Heart left ventricle (tissue), 16 donors: ENCODE results near the gene CAP1. TPM values are rescaled to one million over a fixed set of nuclear protein-coding genes. Genes with fewer than 3 reads are reported as not detected.
A peak's percentile ranks its signal among the peaks of the same experiment; 100 is the strongest.

Experiments used
- ATAC-seq, 4 donors: fragments of 200-7000 bp; cut with Tn5 transposase; one replicate each; pipeline ENCODE4 v1.9.1; 2020 to 2022; ENCODE audit warnings: moderate library complexity in 4 of 4, mild to moderate bottlenecking in 3 of 4, moderate number of reproducible peaks in 1 of 4
- DNase-seq, 5 donors: peaks; one replicate each; pipeline ENCODE4 v3.0.0-alpha.2; 2020
- H3K27ac ChIP-seq, 12 donors: fragments of 200-600 bp; sonication (generic) in 4 of 12; one replicate each; pipeline versions ENCODE4 v1.5.0 to v1.8.0; 2016 to 2022; ENCODE audit warnings: mild to moderate bottlenecking in 2 of 12
- H3K27me3 ChIP-seq, 9 donors: fragments of 200-600 bp; sonication (generic) in 2 of 9; one replicate each; pipeline versions ENCODE4 v1.5.1 to v1.8.0; 2016 to 2022; ENCODE audit warnings: mild to moderate bottlenecking in 3 of 9
- H3K36me3 ChIP-seq, 9 donors: fragments of 200-600 bp; sonication (generic) in 2 of 9; one replicate each; pipeline versions ENCODE4 v1.5.0 to v1.8.0; 2018 to 2022; ENCODE audit warnings: mild to moderate bottlenecking in 2 of 9
- H3K4me1 ChIP-seq, 12 donors: fragments of 200-600 bp; sonication (generic) in 4 of 12; one replicate each; pipeline versions ENCODE4 v1.5.0 to v1.8.0; 2016 to 2022; ENCODE audit warnings: mild to moderate bottlenecking in 3 of 12
- H3K4me3 ChIP-seq, 12 donors: fragments of 200-600 bp; sonication (generic) in 4 of 12; one replicate each; pipeline versions ENCODE4 v1.5.0 to v1.8.0; 2017 to 2022; ENCODE audit warnings: mild to moderate bottlenecking in 9 of 12, moderate library complexity in 4 of 12
- H3K9me3 ChIP-seq, 12 donors: fragments of 200-600 bp; sonication (generic) in 4 of 12; one replicate each; pipeline versions ENCODE4 v1.5.0 to v1.8.0; 2016 to 2022; ENCODE audit warnings: mild to moderate bottlenecking in 1 of 12
- POLR2A ChIP-seq, 2 donors: fragments of 450-650 bp; IDR thresholded peaks; one replicate each; pipeline ENCODE4 v1.6.1; 2017; ENCODE audit warnings: antibody characterized with exemption in 2 of 2, mild to moderate bottlenecking in 2 of 2, moderate library complexity in 2 of 2
- whole genome bisulfite sequencing, 4 donors: extraction: QIAGEN DNeasy Blood & Tissue Kit in 2 of 4; methylation state at CpG; one replicate each; pipeline versions ENCODE4 v1.1.5 to v1.1.7; 2013 to 2018; 5-methylcytosine and 5-hydroxymethylcytosine counted together
- intact Hi-C, 10 donors: fragments of 100-400 bp; cut with DNase I; formaldehyde crosslinking; loops; one replicate each; pipeline versions ENCODE4 v1.11.1 to v1.14.2; 2022
- polyA plus RNA-seq, 2 donors: library from polyadenylated mRNA; stranded (reverse); fragments of 200-250 nt; gene quantifications; one replicate each; pipeline ENCODE4 v1.2.3, GENCODE V29; 2013
- total RNA-seq, 9 donors: library from RNA; depleted of rRNA in 2 of 9; stranded (reverse); fragments of >200 nt in 2 of 9; fragmentation: NEBNext Ultra II Directional in 3 of 9; extraction: Animal tissue kit (Norgen Biotek cat#: 25700) in 3 of 9; gene quantifications; one replicate each; pipeline versions ENCODE4 v1.1.0 to v1.2.4, GENCODE V29; 2016 to 2023
- TF ChIP-seq, protein P1 (sequence below), 12 donors: fragments of 200-600 bp; sonication (generic) in 4 of 12; IDR thresholded peaks; one replicate each; pipeline versions ENCODE4 v1.5.0 to v1.8.0; 2018 to 2022; ENCODE audit warnings: antibody characterized with exemption in 12 of 12, mild to moderate bottlenecking in 5 of 12
- donor health status: ischemic (EF 13 %, LVEDD 7.1; RV severe dilation, severe dysfunction).
- donor health status: healthy with polysubstance abuse.
- donor health status: DM: no; HTN: yes; CAD: no.
- donor health status: DM: no; HTN: no; CAD: no.
- donor health status: ischemic (EF 25% LVEDD 6.9; RV normal size, moderate dysfunction).
- donor health status: ischemic (EF 25% LVEDD 5.7; RV mildly dilated, moderate dysfunction).
- donor health status: healthy.
- donor health status: DM: yes; HTN: yes; CAD: no.
- donor health status: ischemic (EF 35%, LVEDD 5.7; RV mildly dilated, moderate dysfunction).
- donor health status: nonischemic (EF 11% LVEDD 7.7; RV severe dilation, severe dysfunction).
- donor health status: DM: yes; HTN: yes; CAD: no.
- donor health status: PGD.
- donor health status: ischemic (EF 29% LVEDD 5.4; RV normal size, mild dysfunction).
- donor health status: nonischemic (EF 23%, LVEDD 6.1; RV moderate dilation, normal function).

The CAP1 gene
- total and polyA plus RNA-seq, 11 donors: 23.8 to 249 (median 69.9) TPM

DNA sequence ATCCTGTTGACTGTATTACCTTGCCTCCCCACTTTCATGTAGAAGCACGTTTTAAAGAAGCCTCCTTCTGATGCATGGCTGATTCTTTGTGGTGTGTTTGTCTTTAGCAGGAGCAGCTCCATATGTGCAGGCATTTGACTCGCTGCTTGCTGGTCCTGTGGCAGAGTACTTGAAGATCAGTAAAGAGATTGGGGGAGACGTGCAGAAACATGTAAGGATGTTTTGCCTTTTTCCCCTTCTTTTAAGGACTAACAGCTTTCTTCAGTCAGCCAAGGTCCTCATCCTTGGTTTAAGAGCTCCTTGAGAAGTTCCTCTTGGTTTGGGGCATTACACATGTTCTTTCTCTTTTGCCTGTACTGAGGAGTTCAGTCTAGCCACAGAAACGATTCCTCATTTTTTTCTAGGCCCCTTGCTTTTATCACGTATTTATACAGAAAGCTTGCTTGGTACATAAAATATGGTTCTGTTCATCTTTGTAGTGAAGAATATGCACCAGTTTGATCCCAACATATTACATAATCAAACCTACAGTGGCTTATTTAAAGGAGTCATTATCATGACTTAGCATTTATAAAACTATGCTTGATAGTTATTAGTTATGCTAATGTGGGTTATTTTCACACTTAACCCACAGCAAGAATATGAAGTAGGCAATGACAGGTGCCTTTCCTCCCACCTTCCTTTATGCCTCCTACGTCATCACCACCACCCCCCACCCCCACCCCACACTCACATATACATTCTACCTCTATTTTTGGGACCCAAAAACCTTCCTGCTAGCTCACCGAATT lies 19.6 kb downstream of the CAP1 start:
- Histone ChIP-seq H3K27ac (peak overlapping the region in 11 of 12 donors; percentile 23 to 88 (median 52)), H3K36me3 (peaks cover 5 to 89% (median 56%) of the 10 kb centered on the region in 9 donors), H3K9me3 (no peaks in the 10 kb centered on the region), H3K4me1 (peaks cover 11 to 97% (median 58%) of the 10 kb centered on the region in 12 donors), H3K4me3 (peak overlapping the region in 2 of 12 donors; percentile 12 to 17), H3K27me3 (no peaks in the 10 kb centered on the region)
- intact Hi-C loops: loop anchor here in 2 of 10 donors (2.0 kb wide), 2 partner anchors 15 to 19 kb away; partner anchors contain the start of gene CAP1 (in 1 of the 2)
- TF ChIP-seq POLR2A (IDR thresholded peaks at IDR 0.05): no peak
- TF ChIP-seq, protein P1, sequence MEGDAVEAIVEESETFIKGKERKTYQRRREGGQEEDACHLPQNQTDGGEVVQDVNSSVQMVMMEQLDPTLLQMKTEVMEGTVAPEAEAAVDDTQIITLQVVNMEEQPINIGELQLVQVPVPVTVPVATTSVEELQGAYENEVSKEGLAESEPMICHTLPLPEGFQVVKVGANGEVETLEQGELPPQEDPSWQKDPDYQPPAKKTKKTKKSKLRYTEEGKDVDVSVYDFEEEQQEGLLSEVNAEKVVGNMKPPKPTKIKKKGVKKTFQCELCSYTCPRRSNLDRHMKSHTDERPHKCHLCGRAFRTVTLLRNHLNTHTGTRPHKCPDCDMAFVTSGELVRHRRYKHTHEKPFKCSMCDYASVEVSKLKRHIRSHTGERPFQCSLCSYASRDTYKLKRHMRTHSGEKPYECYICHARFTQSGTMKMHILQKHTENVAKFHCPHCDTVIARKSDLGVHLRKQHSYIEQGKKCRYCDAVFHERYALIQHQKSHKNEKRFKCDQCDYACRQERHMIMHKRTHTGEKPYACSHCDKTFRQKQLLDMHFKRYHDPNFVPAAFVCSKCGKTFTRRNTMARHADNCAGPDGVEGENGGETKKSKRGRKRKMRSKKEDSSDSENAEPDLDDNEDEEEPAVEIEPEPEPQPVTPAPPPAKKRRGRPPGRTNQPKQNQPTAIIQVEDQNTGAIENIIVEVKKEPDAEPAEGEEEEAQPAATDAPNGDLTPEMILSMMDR (IDR thresholded peaks at IDR 0.05): no peak
- ATAC-seq (peak in 2 of 4 donors; percentile 5 to 8), DNase-seq (no peak)
- 46 to 48% (median 46%) methylated on average over 7 of the region's 7 CpGs for WGBS, 4 donors

GRCh38 chr1:40064797-40065499 lies 24.4 kb downstream of the CAP1 start:
- Histone ChIP-seq H3K27ac (peak overlapping the region in 2 of 12 donors; percentile 28 to 81), H3K27me3 (no peaks in the 10 kb centered on the region), H3K4me1 (peaks cover 0 to 78% (median 17%) of the 10 kb centered on the region in 12 donors), H3K4me3 (no peak overlapping the region), H3K9me3 (no peaks in the 10 kb centered on the region), H3K36me3 (peaks cover 5 to 100% (median 99%) of the 10 kb centered on the region in 9 donors)
- TF ChIP-seq POLR2A (IDR thresholded peaks at IDR 0.05): no peak
- TF ChIP-seq, protein P1 (IDR thresholded peaks at IDR 0.05): no peak
- WGBS, 4 donors: 87 to 91% (median 88%) methylated on average over 2 of the region's 2 CpGs
- DNase-seq: no peak
- peak in 3 of 4 donors; percentile 30 to 57 (median 45) for ATAC-seq
- intact Hi-C loops: no loop called here

GRCh38 chr1:40067023-40067422 lies 26.5 kb downstream of the CAP1 start:
- peaks cover 0 to 57% (median 0%) of the 10 kb centered on the region in 12 donors for H3K4me1 ChIP-seq
- peak overlapping the region in 1 of 12 donors; percentile 81 for H3K27ac ChIP-seq
- H3K4me3 ChIP-seq: no peak overlapping the region
- intact Hi-C loops: no loop called here
- no peaks in the 10 kb centered on the region for H3K9me3 ChIP-seq
- peaks cover 12 to 100% (median 99%) of the 10 kb centered on the region in 9 donors for H3K36me3 ChIP-seq
- TF ChIP-seq POLR2A (IDR thresholded peaks at IDR 0.05): no peak
- TF ChIP-seq, protein P1 (IDR thresholded peaks at IDR 0.05): no peak
- ATAC-seq (no peak), DNase-seq (no peak)
- WGBS, 4 donors: 75 to 85% (median 79%) methylated on average over 2 of the region's 2 CpGs
- no peaks in the 10 kb centered on the region for H3K27me3 ChIP-seq

DNA sequence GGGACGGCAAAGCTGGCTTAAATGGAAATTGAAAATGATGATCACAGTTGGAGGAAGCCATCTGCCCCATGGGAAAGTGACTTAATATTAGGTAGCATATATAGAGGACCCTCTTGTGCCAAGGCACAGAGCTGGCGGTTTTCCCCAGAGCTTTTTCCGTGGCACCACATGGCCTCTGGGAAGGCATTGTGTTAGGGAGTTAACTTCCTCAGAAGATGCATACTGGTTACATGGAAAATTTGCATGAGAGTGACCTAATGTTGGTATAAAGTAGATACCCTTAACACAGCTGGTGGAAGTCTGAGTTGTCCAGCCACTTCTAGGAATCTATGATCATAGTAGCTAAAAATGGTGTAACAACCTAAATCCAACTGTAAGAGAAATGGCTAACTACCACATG lies 27.3 kb downstream of the CAP1 start:
- TF ChIP-seq, protein P1 (IDR thresholded peaks at IDR 0.05): no peak
- TF ChIP-seq POLR2A (IDR thresholded peaks at IDR 0.05): no peak
- Histone ChIP-seq H3K4me1 (peaks cover 0 to 53% (median 0%) of the 10 kb centered on the region in 12 donors), H3K27ac (peak overlapping the region in 1 of 12 donors; percentile 66), H3K9me3 (no peaks in the 10 kb centered on the region), H3K27me3 (no peaks in the 10 kb centered on the region), H3K4me3 (no peak overlapping the region), H3K36me3 (peaks cover 12 to 100% (median 99%) of the 10 kb centered on the region in 9 donors)
- DNase-seq (no peak), ATAC-seq (peak in 1 of 4 donors; percentile 13)
- intact Hi-C loops: no loop called here
- WGBS, 4 donors: 43 to 91% (median 70%) methylated on average over 3 of the region's 3 CpGs
